Stimulated activated naive CD8-positive, alpha-beta T cell treated with anti-CD3 and anti-CD28 coated beads, Interleukin-15, Interleukin-2, amounts not matched to agents 100 ng/mL and 50 ng/mL, for 24 hours (primary cell): ENCODE results near the gene NRP1.
A peak's percentile ranks its signal among the peaks of the same experiment; 100 is the strongest.

Experiments used
- H3K27ac Mint-ChIP-seq: one replicate; pipeline ENCODE4 v1.8.0; 2021; ENCODE audit warnings: mild to moderate bottlenecking, mixed read lengths
- H3K27me3 Mint-ChIP-seq: one replicate; pipeline ENCODE4 v1.8.0; 2021; ENCODE audit warnings: mixed read lengths
- H3K36me3 Mint-ChIP-seq: one replicate; pipeline ENCODE4 v1.8.0; 2021; ENCODE audit warnings: low read depth, mixed read lengths
- H3K4me1 Mint-ChIP-seq: one replicate; pipeline ENCODE4 v1.8.0; 2021; ENCODE audit warnings: low read depth, mixed read lengths
- H3K4me3 Mint-ChIP-seq: one replicate; pipeline ENCODE4 v1.8.0; 2021; ENCODE audit warnings: mild to moderate bottlenecking, mixed read lengths
- H3K9me3 Mint-ChIP-seq: one replicate; pipeline ENCODE4 v1.8.0; 2021; ENCODE audit warnings: mixed read lengths

Gene NRP1

GRCh38 chr10:33363106-33363505 lies 28.6 kb upstream of the NRP1 start:
- Mint-ChIP-seq H3K4me3 (no peak overlapping the region), H3K36me3 (no peaks in the 10 kb centered on the region), H3K9me3 (peaks cover 9% of the 10 kb centered on the region), H3K4me1 (peaks cover 25% of the 10 kb centered on the region), H3K27ac (no peak overlapping the region), H3K27me3 (peaks cover 23% of the 10 kb centered on the region)

DNA sequence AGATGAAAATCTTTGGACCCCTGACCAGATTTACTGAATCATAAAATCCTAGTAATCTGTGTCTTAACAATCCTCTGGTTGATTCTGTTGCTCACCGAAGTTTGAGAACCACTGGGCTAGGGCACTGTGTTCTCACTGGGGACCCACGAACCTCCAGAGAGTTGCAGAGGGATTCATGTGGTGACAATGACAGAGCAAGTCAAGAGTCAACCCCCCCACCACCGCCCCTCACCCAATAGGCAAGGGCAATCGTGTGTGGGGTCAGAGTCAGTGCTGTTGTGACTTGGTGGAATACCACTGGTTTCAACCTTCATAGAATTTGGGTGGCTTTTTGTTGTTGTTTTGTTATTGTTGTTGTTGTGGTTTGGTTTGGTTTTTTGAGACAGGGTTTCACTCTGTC lies 23.5 kb upstream of the NRP1 start:
- H3K9me3 Mint-ChIP-seq = no peaks in the 10 kb centered on the region
- H3K4me3 Mint-ChIP-seq = no peak overlapping the region
- H3K36me3 Mint-ChIP-seq = no peaks in the 10 kb centered on the region
- no peak overlapping the region for H3K27ac Mint-ChIP-seq
- peaks cover 25% of the 10 kb centered on the region for H3K27me3 Mint-ChIP-seq
- no peaks in the 10 kb centered on the region for H3K4me1 Mint-ChIP-seq

- Mint-ChIP-seq H3K9me3 (no peaks in the 10 kb centered on the region), H3K27ac (no peak overlapping the region), H3K4me1 (no peaks in the 10 kb centered on the region), H3K36me3 (no peaks in the 10 kb centered on the region), H3K27me3 (peaks cover 26% of the 10 kb centered on the region), H3K4me3 (no peak overlapping the region)
Observed at GRCh38 chr10:33355274-33355673, 20.8 kb upstream of the NRP1 start.

GRCh38 chr10:33353853-33354252 lies 19.4 kb upstream of the NRP1 start:
- no peaks in the 10 kb centered on the region for H3K4me1 Mint-ChIP-seq
- H3K27ac Mint-ChIP-seq = no peak overlapping the region
- H3K36me3 Mint-ChIP-seq = no peaks in the 10 kb centered on the region
- no peak overlapping the region for H3K4me3 Mint-ChIP-seq
- peaks cover 25% of the 10 kb centered on the region for H3K27me3 Mint-ChIP-seq
- no peaks in the 10 kb centered on the region for H3K9me3 Mint-ChIP-seq

DNA sequence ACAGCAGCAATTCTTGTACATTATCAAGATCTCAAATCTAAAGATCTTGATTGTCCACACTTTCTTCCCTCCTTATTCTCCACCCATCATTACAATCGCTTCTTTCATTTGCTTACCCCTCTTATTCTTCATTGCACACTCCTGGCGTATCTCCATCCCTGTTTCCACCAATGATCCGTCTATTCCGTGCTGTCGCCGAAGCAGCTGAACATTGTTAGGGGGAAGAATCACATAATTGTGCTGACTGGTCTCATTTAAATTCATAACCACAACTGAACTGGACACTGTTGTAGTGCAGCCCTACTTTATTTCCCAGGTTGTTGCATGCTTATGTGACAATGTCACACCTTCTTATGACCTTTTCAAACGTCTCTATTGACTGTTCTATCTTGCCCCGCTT lies 18.9 kb upstream of the NRP1 start:
- Mint-ChIP-seq H3K27me3 (peaks cover 28% of the 10 kb centered on the region), H3K4me1 (no peaks in the 10 kb centered on the region), H3K4me3 (no peak overlapping the region), H3K36me3 (no peaks in the 10 kb centered on the region), H3K9me3 (no peaks in the 10 kb centered on the region), H3K27ac (no peak overlapping the region)

- Mint-ChIP-seq H3K9me3 (no peaks in the 10 kb centered on the region), H3K27me3 (peaks cover 28% of the 10 kb centered on the region), H3K4me1 (no peaks in the 10 kb centered on the region), H3K27ac (no peak overlapping the region), H3K36me3 (no peaks in the 10 kb centered on the region), H3K4me3 (no peak overlapping the region)
Observed at GRCh38 chr10:33352615-33353014, 18.1 kb upstream of the NRP1 start.

DNA sequence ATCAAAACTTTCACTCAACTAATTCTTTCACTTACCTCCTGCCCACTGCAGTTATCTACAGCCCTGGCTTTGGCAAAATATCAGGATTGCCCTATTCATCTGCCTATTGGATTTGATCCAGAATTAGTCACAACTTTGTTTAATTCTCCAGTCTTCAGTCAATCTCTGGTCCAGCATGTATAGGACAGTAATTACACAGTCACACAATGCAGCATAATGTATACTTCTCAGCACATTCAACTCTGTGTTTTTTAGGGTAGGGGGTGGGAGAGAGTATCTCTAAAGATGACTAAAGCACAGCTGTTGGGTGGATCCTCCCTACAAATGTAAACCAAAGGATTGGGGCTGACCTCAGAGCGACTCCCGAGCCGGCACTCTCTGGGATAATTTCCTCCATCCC lies 17.7 kb upstream of the NRP1 start:
- no peaks in the 10 kb centered on the region for H3K4me1 Mint-ChIP-seq
- H3K36me3 Mint-ChIP-seq = no peaks in the 10 kb centered on the region
- H3K27ac Mint-ChIP-seq = no peak overlapping the region

DNA sequence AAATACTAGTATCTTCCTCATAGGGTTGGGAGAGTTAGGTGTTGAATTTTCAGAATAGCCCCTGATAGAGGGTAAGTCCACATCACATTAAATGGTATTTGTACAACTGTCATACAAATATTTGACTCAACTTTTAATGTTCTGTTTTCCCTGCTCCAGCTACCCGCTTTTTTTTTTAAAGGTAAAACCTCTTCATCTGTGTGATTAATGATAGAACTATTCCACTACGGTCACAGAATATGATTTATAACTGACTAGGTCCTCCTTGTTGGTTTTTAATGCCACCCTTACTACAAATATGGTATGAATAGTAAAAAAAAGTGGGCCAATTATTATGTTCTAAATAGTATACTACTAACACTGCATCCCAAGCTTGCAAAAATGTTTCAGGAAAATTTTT lies 15.6 kb upstream of the NRP1 start:
- no peak overlapping the region for H3K27ac Mint-ChIP-seq
- no peaks in the 10 kb centered on the region for H3K36me3 Mint-ChIP-seq
- peaks cover 36% of the 10 kb centered on the region for H3K27me3 Mint-ChIP-seq
- H3K4me1 Mint-ChIP-seq = no peaks in the 10 kb centered on the region
- no peaks in the 10 kb centered on the region for H3K9me3 Mint-ChIP-seq
- H3K4me3 Mint-ChIP-seq = no peak overlapping the region

More for the DNA sequence above, 17.7 kb upstream of the NRP1 start:
- Mint-ChIP-seq H3K4me3 (no peak overlapping the region), H3K9me3 (no peaks in the 10 kb centered on the region), H3K27me3 (peaks cover 29% of the 10 kb centered on the region)

- H3K27ac Mint-ChIP-seq = no peak overlapping the region
- H3K9me3 Mint-ChIP-seq = no peaks in the 10 kb centered on the region
- H3K4me3 Mint-ChIP-seq = no peak overlapping the region
- no peaks in the 10 kb centered on the region for H3K4me1 Mint-ChIP-seq
- peaks cover 41% of the 10 kb centered on the region for H3K27me3 Mint-ChIP-seq
- no peaks in the 10 kb centered on the region for H3K36me3 Mint-ChIP-seq
Observed at GRCh38 chr10:33349268-33349667, 14.8 kb upstream of the NRP1 start.

DNA sequence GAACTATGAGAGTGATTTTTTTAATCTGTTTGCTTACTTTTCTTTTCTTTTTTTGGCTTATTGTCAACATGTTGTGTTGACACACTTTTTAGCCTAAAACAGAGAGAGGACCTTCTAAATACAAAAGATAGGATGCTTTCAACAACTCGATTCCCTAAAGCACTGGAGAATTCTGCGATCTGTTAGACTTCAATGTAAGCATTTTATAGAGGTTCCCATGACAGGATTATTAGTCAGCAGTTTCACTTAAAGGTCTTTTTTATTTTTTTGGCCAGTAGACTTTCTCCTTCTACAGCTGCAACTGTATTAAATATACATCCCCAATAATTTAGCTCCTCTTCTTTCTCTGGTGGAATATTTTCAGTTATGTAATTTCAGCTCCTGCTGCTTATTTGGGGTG lies 12.7 kb upstream of the NRP1 start:
- Mint-ChIP-seq H3K36me3 (no peaks in the 10 kb centered on the region), H3K9me3 (no peaks in the 10 kb centered on the region), H3K4me1 (no peaks in the 10 kb centered on the region), H3K27me3 (peaks cover 47% of the 10 kb centered on the region), H3K27ac (no peak overlapping the region), H3K4me3 (no peak overlapping the region)

GRCh38 chr10:33345236-33345635 lies 10.8 kb upstream of the NRP1 start:
- H3K4me3 Mint-ChIP-seq = no peak overlapping the region
- no peaks in the 10 kb centered on the region for H3K36me3 Mint-ChIP-seq
- H3K27me3 Mint-ChIP-seq = peaks cover 38% of the 10 kb centered on the region
- no peak overlapping the region for H3K27ac Mint-ChIP-seq
- H3K4me1 Mint-ChIP-seq = peaks cover 9% of the 10 kb centered on the region
- no peaks in the 10 kb centered on the region for H3K9me3 Mint-ChIP-seq

GRCh38 chr10:33344676-33345075 lies 10.2 kb upstream of the NRP1 start:
- Mint-ChIP-seq H3K27ac (no peak overlapping the region), H3K4me3 (no peak overlapping the region), H3K4me1 (peaks cover 9% of the 10 kb centered on the region), H3K9me3 (no peaks in the 10 kb centered on the region), H3K27me3 (peaks cover 41% of the 10 kb centered on the region), H3K36me3 (no peaks in the 10 kb centered on the region)

GRCh38 chr10:33341637-33342036 lies 7.2 kb upstream of the NRP1 start:
- Mint-ChIP-seq H3K4me3 (no peak overlapping the region), H3K4me1 (peaks cover 14% of the 10 kb centered on the region), H3K36me3 (no peaks in the 10 kb centered on the region), H3K27me3 (peaks cover 50% of the 10 kb centered on the region), H3K9me3 (no peaks in the 10 kb centered on the region), H3K27ac (no peak overlapping the region)

GRCh38 chr10:33337326-33337957 lies 3.0 kb upstream of the NRP1 start:
- Mint-ChIP-seq H3K36me3 (no peaks in the 10 kb centered on the region), H3K4me1 (peaks cover 34% of the 10 kb centered on the region), H3K27ac (no peak overlapping the region), H3K4me3 (peak overlapping the region; percentile 50), H3K9me3 (no peaks in the 10 kb centered on the region), H3K27me3 (peaks cover 53% of the 10 kb centered on the region)

DNA sequence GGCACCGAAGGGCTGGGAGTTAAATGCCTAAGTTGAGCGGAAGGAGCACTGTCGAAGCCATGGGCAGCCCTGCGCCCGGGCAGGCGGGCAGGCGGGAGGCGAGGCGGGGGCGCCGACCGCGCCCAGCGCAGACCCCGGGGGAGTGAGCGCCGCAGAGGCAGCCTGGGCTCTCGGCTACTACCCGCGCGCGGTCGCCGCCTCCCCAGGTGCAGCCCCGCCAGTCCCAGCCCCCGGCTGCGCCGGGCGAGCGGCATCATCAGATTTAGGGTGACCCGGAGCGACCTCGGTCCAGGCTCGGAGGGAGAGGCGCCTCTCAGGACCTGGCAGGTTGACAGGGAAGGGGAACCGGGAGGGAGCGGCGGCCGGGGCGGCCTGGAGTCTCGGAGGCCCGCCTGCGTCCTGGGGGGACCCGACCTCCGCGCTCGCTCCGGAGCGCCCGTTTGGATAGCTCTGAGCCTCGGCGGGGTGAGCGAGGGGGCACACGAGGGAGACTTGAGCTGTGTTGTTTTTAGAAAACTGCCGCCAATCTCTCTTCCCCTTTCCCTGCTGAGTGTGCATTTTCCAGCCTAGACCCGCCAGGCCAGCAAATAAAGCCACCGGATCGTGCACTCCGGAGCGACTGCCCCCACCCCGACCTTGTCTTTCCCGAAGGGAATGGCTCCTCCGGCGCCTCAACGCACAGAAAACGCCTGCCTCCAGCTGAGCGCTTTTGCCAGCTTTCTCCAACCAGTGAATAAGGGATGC lies 2.3 kb upstream of the NRP1 start:
- Mint-ChIP-seq H3K4me1 (peaks cover 32% of the 10 kb centered on the region), H3K27ac (no peak overlapping the region), H3K27me3 (peaks cover 60% of the 10 kb centered on the region), H3K4me3 (peak overlapping the region; percentile 50), H3K36me3 (no peaks in the 10 kb centered on the region), H3K9me3 (no peaks in the 10 kb centered on the region)
